HepG2 (cell line): Measurements from ENCODE around the gene C17orf75. TPM values are rescaled to one million over a fixed set of nuclear protein-coding genes. Genes with fewer than 3 reads are reported as not detected.

Experiments
- ATAC-seq: fragments of 200-7000 bp; cut with Tn5 transposase; 3 replicates; pipeline ENCODE4 v1.9.1; 2020; ENCODE audit warnings: mild to moderate bottlenecking, moderate library complexity
- BruUV-seq: library from RNA; stranded (reverse); fragments of 400-500 nt; replicated peaks from 2 replicates; lab custom pipeline; 2021; lab: Mats Ljungman, UMichigan
- CTCF ChIA-PET: fragments of 300-600 bp; formaldehyde crosslinking; extraction: SDS; loops from one replicate; lab custom pipeline; 2021; ENCODE audit warnings: low total read pairs, inconsistent platforms, low intra/inter-chr PET ratio; lab: Yijun Ruan, JAX
- POLR2A ChIA-PET: fragments of 350-600 bp; sonication (Branson Sonifier 250); formaldehyde crosslinking; loops from one replicate; lab custom pipeline; 2020; ENCODE audit warnings: antibody characterized with exemption, inconsistent platforms; lab: Yijun Ruan, JAX
- DNase-seq: peaks from one replicate; pipeline ENCODE4 v3.0.0-alpha.2; 2015; ENCODE audit warnings: low spot score
- FAIRE-seq: peaks from 3 replicates; lab custom pipeline; 2011; peaks lifted over from hg19 to GRCh38; lab: Jason Lieb, UNC
- H2AFZ ChIP-seq: one replicate; pipeline ENCODE4 v1.6.1; 2011; ENCODE audit warnings: low read length, inconsistent platforms
- H3K27ac ChIP-seq: fragments of 300-600 bp; 3 replicates; pipeline ENCODE4 v1.8.0; 2011; ENCODE audit warnings: mixed run types, mild to moderate bottlenecking, mixed read lengths, low read length, inconsistent platforms; ENCODE audit not compliant: insufficient read depth; ENCODE audit errors: extremely low read length
- H3K27me3 ChIP-seq, 2 experiments: fragments of 200-600 bp in 1 of 2; 2 replicates in 1 of 2; 3 replicates in 1 of 2; pipeline versions ENCODE4 v1.6.0 to v1.8.0; 2011; ENCODE audit warnings: low read length in 2 of 2, mild to moderate bottlenecking in 2 of 2, moderate library complexity in 2 of 2, inconsistent platforms in 1 of 2; ENCODE audit not compliant: insufficient read depth in 2 of 2, control insufficient read depth in 1 of 2
- H3K36me3 ChIP-seq, 2 experiments: fragments of 200-600 bp in 1 of 2; replicated peaks in 1 of 2; 2 replicates in 1 of 2; 3 replicates in 1 of 2; pipeline versions ENCODE4 v1.5.1 to v1.8.0; 2011; ENCODE audit warnings: low read length in 2 of 2, inconsistent platforms in 1 of 2; ENCODE audit not compliant: insufficient read depth in 2 of 2, control insufficient read depth in 1 of 2
- H3K4me1 ChIP-seq: 2 replicates; pipeline ENCODE4 v1.5.1; 2012; ENCODE audit warnings: low read length, inconsistent platforms; ENCODE audit not compliant: insufficient read depth
- H3K4me2 ChIP-seq: 2 replicates; pipeline ENCODE4 v1.6.0; 2011; ENCODE audit warnings: low read depth, low read length, inconsistent platforms
- H3K4me3 ChIP-seq, 3 experiments: fragments of 200-600 bp in 1 of 3; sonication (generic), shearing (Covaris generic) in 1 of 3; replicated peaks in 1 of 3; 2 replicates each; pipeline ENCODE4 v1.5.1; 2011 to 2016; ENCODE audit warnings: low read length in 3 of 3, inconsistent platforms in 2 of 3, low read depth in 2 of 3, mild to moderate bottlenecking in 2 of 3, control low read depth in 1 of 3, mixed read lengths in 1 of 3; ENCODE audit not compliant: insufficient read depth in 1 of 3
- H3K79me2 ChIP-seq: one replicate; pipeline ENCODE4 v1.6.1; 2011; ENCODE audit warnings: low read length, inconsistent platforms; ENCODE audit not compliant: insufficient read depth
- H3K9ac ChIP-seq: 2 replicates; pipeline ENCODE4 v1.6.0; 2011; ENCODE audit warnings: mild to moderate bottlenecking, low read depth, low read length, inconsistent platforms; ENCODE audit not compliant: insufficient read depth
- H3K9me3 ChIP-seq: 2 replicates; pipeline ENCODE4 v1.5.1; 2012; ENCODE audit warnings: mild to moderate bottlenecking, low read length
- H4K20me1 ChIP-seq: 2 replicates; pipeline ENCODE4 v1.6.0; 2011; ENCODE audit warnings: inconsistent platforms, mild to moderate bottlenecking, low read length, moderate library complexity; ENCODE audit not compliant: insufficient read depth
- FOXC1 ChIP-seq: sonication (generic); formaldehyde crosslinking; IDR thresholded peaks from 2 replicates; pipeline ENCODE4 v1.8.0; 2022; ENCODE audit warnings: mild to moderate bottlenecking, missing genetic modification reagents, borderline replicate concordance
- NCOA1 ChIP-seq: sonication (generic); formaldehyde crosslinking; IDR thresholded peaks from 2 replicates; pipeline ENCODE4 v1.9.0; 2021; ENCODE audit warnings: missing genetic modification reagents
- SALL1 ChIP-seq: sonication (generic); formaldehyde crosslinking; IDR thresholded peaks from 2 replicates; pipeline ENCODE4 v1.8.0; 2022; ENCODE audit warnings: mild to moderate bottlenecking, missing genetic modification reagents
- SMYD3 ChIP-seq: sonication (generic); formaldehyde crosslinking; IDR thresholded peaks from 2 replicates; pipeline ENCODE4 v1.8.1; 2023; ENCODE audit warnings: mild to moderate bottlenecking, missing genetic modification reagents
- ZNF616 ChIP-seq: sonication (generic); formaldehyde crosslinking; IDR thresholded peaks from 2 replicates; pipeline ENCODE4 v1.5.0; 2020; ENCODE audit warnings: low read depth, mild to moderate bottlenecking, missing genetic modification reagents
- ZNF746 ChIP-seq: sonication (generic); formaldehyde crosslinking; IDR thresholded peaks from 2 replicates; pipeline ENCODE4 v1.8.0; 2022; ENCODE audit warnings: mild to moderate bottlenecking, missing genetic modification reagents
- ZNF770 ChIP-seq: sonication (generic); formaldehyde crosslinking; IDR thresholded peaks from 2 replicates; pipeline ENCODE4 v1.5.0; 2020; ENCODE audit warnings: mild to moderate bottlenecking, missing genetic modification reagents
- WGBS: methylation state at CpG from one replicate; pipeline ENCODE4 v1.1.6; 2017; ENCODE audit warnings: low lambda C conversion rate; 5-methylcytosine and 5-hydroxymethylcytosine counted together
- in situ Hi-C: cut with HindIII; loops from 2 replicates; pipeline ENCODE4 v1.10.0; 2017; ENCODE audit warnings: low pct_unique_long_range_greater_than_20kb; ENCODE audit not compliant: extremely low pct_ligation_motif_present
- intact Hi-C: fragments of 100-400 bp; cut with micrococcal nuclease; formaldehyde crosslinking; loops from one replicate; pipeline ENCODE4 v1.10.0; 2022; ENCODE audit not compliant: unreplicated experiment
- polyA plus RNA-seq, 8 experiments: library from polyadenylated mRNA; depleted of rRNA in 3 of 8; stranded (reverse) in 7 of 8; unstranded in 1 of 8; fragments of >200 nt; fragmentation: Illumina TruSeq in 4 of 8; extraction: Trizol in 4 of 8; gene quantifications; 2 replicates each; pipeline versions ENCODE4 v1.2.1 to v1.2.3, GENCODE V29; 2011 to 2016; ENCODE audit warnings: low read depth in 4 of 8, missing spikeins in 1 of 8, mixed read lengths in 1 of 8; ENCODE audit not compliant: insufficient read depth in 1 of 8
- total RNA-seq, 5 experiments: library from RNA; depleted of rRNA; stranded (reverse); fragments of >200 nt; fragmentation: Illumina TruSeq; extraction: Trizol; gene quantifications; 2 replicates each; pipeline ENCODE4 v1.2.3, GENCODE V29; 2016; ENCODE audit warnings: low read depth in 1 of 5

Gene C17orf75
- total and polyA plus RNA-seq, 2 of the 13 experiments (the other 11 are each of a cell fraction or from before 2014, with no cell fraction given) = 16.2 to 33.0 TPM

- TF ChIP-seq ZNF770 (CRISPR knock-in tag) (no peak), ZNF746 (CRISPR knock-in tag) (no peak), ZNF616 (no peak), SMYD3 (CRISPR knock-in tag) (no peak), NCOA1 (no peak)
Observed at GRCh38 chr17:32319548-32319905, 22.4 kb downstream of the C17orf75 start (continued).

GRCh38 chr17:32318071-32318470 is 23.9 kb downstream of the C17orf75 start:
- peak overlapping the region; percentile 44 for H3K4me2 ChIP-seq
- 14% methylated on average over 8 of the region's 8 CpGs for WGBS
- peak; percentile 55 for ATAC-seq
- no peak overlapping the region for H3K4me3 ChIP-seq
- intact Hi-C loops = no loop called here
- no peaks in the 10 kb centered on the region for H3K36me3 ChIP-seq
- no peak for FAIRE-seq
- H2AFZ ChIP-seq = no peak overlapping the region
- BruUV-seq = no TSS peak
- no peaks in the 10 kb centered on the region for H3K9me3 ChIP-seq
- POLR2A ChIA-PET = interaction anchor here (0.7 kb wide), 1 partner anchor 30 kb away, joined by 3 read pairs; no protein-coding TSS in a partner anchor
- TF ChIP-seq SALL1 (peak; percentile 15; the same call in 1 of the 2 replicates), FOXC1 (CRISPR knock-in tag) (no peak)
- peak overlapping the region; percentile 17 for H3K27ac ChIP-seq
- H3K9ac ChIP-seq = no peak overlapping the region
- in situ Hi-C loops = no loop called here
- CTCF ChIA-PET = no interaction called here
- H3K27me3 ChIP-seq = peaks cover 3 to 11% of the 10 kb centered on the region in 2 experiments; a peak in 4 of 5 replicates
- no peak for DNase-seq
- no peaks in the 10 kb centered on the region for H4K20me1 ChIP-seq
- peaks cover 59% of the 10 kb centered on the region for H3K4me1 ChIP-seq
- H3K79me2 ChIP-seq = no peaks in the 10 kb centered on the region
